NCI-H1930 (cell line): ENCODE data around the gene UNC5A.

Source experiments
- DNase-seq, 2 experiments: peaks; one replicate each; lab custom pipeline; 2025; lab: John Stamatoyannopoulos, UW

UNC5A gene

GRCh38 chr5:176879663-176880361 is 69.5 kb downstream of the UNC5A start:
- no peak for DNase-seq

GRCh38 chr5:176880366-176881020 is 70.1 kb downstream of the UNC5A start:
- DNase-seq, result no peak

- no peak for DNase-seq
Observed at GRCh38 chr5:176881021-176881749, 70.8 kb downstream of the UNC5A start.

- no peak for DNase-seq
Observed at GRCh38 chr5:176881816-176882566, 71.6 kb downstream of the UNC5A start.

GRCh38 chr5:176882567-176882903 is 72.2 kb downstream of the UNC5A start:
- no peak for DNase-seq

- DNase-seq, result no peak
Observed at GRCh38 chr5:176883700-176884570, 73.6 kb downstream of the UNC5A start.

- no peak for DNase-seq
Observed at GRCh38 chr5:176884571-176884890, 74.2 kb downstream of the UNC5A start.

- no peak for DNase-seq
Observed at GRCh38 chr5:176886336-176887251, 76.2 kb downstream of the UNC5A start.

- no peak for DNase-seq
Observed at GRCh38 chr5:176887252-176887849, 77.0 kb downstream of the UNC5A start.

- no peak for DNase-seq
Observed at GRCh38 chr5:176888016-176888864, 77.9 kb downstream of the UNC5A start.

GRCh38 chr5:176888865-176889165 is 78.5 kb downstream of the UNC5A start:
- no peak for DNase-seq

- no peak for DNase-seq
Observed at GRCh38 chr5:176889321-176890280, 79.2 kb downstream of the UNC5A start.

GRCh38 chr5:176890455-176891330 is 80.3 kb downstream of the UNC5A start:
- no peak for DNase-seq

GRCh38 chr5:176891331-176891958 is 81.1 kb downstream of the UNC5A start:
- no peak for DNase-seq

- no peak for DNase-seq
Observed at GRCh38 chr5:176892663-176893062, 82.3 kb downstream of the UNC5A start.

- DNase-seq, result no peak
Observed at GRCh38 chr5:176894298-176894697, 83.9 kb downstream of the UNC5A start.

- no peak for DNase-seq
Observed at GRCh38 chr5:176895831-176896230, 85.5 kb downstream of the UNC5A start.
